Activated T-cell treated with anti-CD3 and anti-CD28 coated beads for 24 hours (primary cell): ENCODE data around the gene NAT14.

Experiments
- DNase-seq: peaks from one replicate; pipeline ENCODE4 v3.0.0-alpha.2; 2020; ENCODE audit warnings: low read depth

Gene NAT14

GRCh38 chr19:55536366-55536765 is 51.4 kb downstream of the NAT14 start:
- DNase-seq = no peak
